ENCODE measurements around the gene VAV1.
"Not testable (repeated sequence)": the region's sequence is repeated elsewhere in the genome, so short reads cannot be mapped to it uniquely, and the experiment has no call there.

VAV1 gene

DNA sequence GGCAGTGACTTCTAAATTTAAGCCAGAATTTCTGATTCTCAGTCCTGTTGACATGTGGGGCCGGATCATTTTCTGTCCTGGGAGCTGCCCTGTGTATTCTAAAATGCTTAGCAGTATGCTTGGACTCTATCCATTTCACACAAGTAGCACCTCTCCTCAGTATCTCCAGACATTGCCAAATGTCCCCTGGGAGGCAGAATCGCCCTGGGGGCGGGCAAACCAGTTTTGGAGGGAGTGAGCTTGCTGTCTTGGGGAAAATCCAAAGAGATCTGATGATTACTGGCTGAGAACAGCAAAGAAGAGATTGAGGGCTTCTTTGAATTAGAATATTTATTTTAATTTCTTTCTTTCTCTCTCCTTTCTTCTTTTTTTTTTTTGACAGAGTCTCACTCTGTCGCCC, 16.4 kb downstream of the VAV1 start:
- no peak for DNase-seq (ENCODE audit: low read depth in 1 of 2, low spot score in 1 of 2)

DNA sequence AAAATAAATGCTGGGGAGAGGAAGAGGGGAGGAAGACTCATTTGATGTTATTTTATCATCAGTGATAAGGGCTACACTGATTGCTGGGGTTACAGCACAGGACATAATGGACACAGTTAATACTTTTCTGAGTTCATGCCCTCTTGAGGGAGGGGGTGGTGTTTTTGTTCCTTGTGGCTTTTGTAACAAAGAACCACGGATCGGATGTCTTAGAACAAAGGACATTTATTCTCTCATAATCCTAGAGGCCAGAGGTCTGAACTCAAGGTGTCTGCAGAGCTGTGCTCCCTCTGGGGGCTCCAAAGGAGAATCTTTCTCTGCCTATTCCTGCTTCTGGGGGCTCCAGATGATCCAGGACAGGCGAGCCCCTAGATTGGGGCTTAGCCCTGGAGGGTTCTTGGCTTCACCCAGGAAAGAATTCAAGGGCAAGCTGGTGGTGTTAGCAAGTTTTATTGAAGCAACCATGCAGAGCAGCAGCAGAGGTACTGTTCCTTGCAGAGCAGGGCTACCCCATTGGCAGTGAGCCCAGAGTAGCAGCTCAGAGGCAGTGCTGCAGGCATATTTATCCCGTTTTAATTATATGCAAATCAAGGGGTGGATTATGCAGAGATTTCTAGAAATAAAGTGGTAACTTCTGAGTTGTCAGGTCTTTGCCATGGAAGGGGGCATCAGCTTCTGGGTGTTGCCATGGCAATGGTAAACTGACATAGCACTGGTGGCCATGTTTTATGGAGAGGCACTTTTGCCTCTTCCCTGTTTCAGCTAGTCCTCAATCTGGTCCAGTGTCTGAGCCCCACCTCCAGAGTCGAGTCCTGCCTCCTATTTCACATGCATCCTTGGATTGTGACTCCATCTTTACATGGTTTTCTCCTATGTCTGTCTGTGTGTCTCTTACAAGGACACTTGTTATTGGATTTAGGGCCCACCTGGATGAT, 18.0 kb downstream of the VAV1 start:
- DNase-seq (ENCODE audit: low read depth in 1 of 2, low spot score in 1 of 2) = no peak

DNA sequence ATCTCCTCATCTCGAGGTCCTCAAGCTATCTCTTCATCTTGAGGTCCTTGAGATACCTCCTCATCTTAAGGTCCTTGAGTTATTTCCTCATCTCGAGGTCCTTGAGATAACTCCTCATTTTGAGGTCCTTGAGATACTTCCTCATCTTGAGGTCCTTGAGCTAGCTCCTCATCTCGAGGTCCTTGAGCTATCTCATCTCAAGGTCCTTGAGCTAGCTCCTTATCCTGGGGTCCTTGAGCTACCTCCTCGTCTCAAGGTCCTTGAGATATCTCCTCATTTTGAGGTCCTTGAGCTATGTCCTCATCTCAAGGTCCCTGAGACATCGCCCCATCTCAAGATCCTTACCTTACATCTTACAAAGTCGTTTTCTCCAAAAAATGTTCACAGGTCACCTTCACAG, 18.7 kb downstream of the VAV1 start:
- DNase-seq (ENCODE audit: low read depth in 1 of 2, low spot score in 1 of 2) = no peak

DNA sequence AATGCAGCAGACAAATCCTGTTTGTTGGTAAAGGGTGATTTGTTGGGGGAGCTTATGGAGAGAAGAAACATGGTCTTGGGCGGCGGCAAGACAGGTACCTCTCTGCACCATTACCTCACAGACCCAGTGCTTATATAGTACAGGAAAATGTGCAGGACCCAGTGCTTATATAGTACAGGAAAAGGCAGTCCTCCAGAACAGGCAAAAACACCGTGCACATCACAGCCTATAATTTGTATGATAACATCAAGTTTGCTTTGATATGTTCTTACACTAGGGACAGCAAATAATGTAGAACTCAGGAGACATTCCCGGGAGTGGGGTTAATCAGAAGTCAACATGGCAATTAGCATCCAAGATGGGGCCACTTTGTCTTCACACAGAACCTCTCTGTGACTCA, 20.9 kb downstream of the VAV1 start:
- DNase-seq (ENCODE audit: low read depth in 1 of 2, low spot score in 1 of 2) = no peak

DNA sequence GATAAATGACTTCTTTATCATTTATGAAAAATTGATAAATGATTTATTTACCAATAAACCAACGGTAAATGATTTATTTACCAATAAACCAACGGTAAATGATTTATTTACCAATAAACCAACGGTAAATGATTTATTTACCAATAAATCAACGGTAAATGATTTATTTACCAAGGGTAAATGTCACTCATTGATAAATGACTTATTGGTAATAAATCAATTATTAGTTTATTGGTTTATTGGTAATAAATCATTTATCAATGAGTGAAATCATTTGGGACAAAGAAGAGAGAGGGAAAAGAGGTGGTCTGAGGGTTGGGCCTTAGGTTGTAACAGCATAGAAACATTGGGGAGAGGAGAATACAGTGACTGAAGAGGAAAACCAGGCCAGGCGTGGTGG, 21.5 kb downstream of the VAV1 start:
- DNase-seq (ENCODE audit: low read depth in 1 of 2, low spot score in 1 of 2) = no peak

DNA sequence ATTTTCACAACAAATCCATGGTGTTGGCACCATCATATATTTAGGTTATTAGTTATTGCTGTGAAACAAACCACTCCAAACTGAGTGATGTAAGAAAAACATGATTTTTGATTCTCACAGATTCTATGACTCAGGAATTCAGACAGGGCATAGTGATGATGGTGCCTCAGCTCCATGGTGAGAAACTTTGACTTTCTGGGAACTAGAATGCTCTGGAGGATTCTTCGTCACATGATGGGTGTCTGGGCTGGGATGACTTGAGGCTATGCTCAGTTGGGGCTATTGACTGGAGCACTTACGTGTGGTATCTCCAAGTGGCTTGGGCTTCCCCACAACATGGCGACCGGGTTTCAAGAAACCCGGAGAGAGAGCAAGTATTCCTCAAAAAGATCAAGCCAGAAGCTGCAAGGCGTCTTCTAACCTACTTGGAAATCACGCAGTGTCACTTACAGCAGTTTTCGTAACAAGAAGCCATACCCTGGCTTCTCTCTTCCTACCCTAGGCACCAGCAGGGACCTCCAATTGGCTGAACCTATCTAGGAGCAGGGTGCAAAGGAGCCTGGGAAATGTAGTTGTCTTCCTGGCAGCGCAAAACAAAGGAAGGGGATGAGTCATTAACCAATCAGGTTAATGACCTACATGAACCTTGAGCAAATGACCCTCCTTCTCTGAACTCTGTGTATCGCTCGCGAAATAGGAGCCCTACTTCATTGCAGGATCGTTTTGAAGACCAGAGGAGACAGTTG, 22.4 kb downstream of the VAV1 start:
- no peak for DNase-seq (ENCODE audit: low read depth in 1 of 2, low spot score in 1 of 2)

DNA sequence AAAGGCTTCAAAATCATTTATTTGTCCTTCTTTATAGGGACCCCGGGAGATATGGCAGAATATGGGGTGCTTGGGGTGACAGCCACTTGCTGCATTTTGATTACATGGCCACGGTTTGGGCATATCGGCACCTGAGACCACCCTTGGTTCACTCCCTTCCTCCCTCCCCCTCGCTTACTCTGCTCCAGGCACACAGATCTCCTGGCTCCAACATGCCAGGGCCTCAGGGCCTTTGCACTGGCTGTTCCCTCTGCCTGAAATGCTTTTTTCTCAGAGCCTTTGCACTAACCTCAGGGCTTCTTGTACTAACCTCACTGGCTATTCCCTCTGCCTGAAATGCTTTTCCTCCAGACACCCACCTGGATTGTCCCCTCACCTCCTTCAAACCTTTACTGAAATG, 23.8 kb downstream of the VAV1 start:
- DNase-seq (ENCODE audit: low read depth in 1 of 2, low spot score in 1 of 2) = no peak

DNA sequence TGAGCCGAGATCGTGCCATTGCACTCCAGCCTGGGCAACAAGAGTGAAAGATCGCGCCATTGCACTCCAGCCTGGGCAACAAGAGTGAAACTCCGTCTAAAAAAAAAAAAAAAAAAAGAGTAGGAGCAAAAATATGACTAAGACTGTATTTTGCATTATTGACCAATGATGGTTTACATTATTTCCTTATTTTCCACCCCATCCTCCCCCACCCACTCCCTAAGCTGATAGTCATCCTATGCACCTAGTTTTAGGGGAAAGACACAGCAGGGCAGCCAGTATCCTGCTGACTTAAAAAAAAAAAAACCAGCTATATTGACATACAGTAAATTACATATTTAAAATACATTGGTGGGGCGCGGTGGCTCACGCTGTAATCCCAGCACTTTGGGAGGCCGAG, 25.1 kb downstream of the VAV1 start:
- DNase-seq (ENCODE audit: low read depth in 1 of 2, low spot score in 1 of 2) = no peak

DNA sequence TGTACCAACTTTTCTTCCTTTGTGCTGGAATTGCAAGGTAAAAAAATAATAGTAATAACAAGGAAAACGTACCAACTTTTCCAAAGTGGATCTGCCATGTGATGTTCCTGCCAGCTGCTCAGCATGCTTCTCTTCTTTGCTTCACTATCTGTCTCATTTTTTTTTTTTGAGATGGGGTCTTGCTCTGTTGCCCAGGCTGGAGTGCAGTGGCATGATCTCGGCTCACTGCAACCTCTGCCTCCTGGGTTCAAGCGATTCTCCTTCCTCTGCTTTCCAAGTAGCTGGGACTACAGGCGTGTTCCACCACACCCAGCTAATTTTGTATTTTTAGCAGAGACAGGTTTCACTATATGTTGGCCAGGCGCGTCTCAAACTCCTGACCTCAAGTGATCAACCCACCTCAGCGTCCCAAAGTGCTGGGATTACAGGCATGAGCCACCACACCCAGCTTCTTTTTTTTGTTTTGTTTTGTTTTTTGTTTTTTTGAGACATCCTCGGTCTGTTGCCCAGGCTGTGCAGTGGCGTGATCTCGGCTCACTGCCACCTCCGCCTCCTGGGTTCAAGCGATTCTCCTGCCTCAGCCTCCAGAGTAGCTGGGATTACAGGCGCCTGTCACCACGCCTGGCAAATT, 27.8 kb downstream of the VAV1 start:
- not testable (repeated sequence) for DNase-seq (ENCODE audit: low read depth in 1 of 2, low spot score in 1 of 2)

DNA sequence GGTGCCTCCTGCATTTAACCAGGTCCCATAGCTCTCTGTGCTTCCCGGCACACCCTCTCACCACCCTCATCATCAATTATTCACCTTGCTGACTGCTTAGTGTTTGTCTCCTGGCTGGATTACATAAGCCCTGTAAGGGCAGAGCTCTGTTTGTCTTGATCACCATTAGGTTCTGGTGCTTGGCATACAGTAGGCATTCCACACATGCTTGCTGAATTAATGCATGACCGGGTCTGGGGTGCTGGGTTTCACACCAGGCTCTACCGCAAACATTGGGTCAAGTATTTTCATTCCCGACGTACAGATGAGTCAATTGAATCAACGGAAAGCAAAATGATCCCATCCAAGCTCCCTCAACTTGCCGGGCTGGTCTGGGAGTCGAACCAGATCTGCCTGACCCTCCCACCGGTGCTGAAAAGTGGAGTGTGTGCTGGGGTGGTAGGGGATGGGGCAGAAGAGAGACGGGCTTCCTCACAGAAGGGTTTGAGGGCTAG, 28.5 kb downstream of the VAV1 start:
- no peak for DNase-seq (ENCODE audit: low read depth in 1 of 2, low spot score in 1 of 2)

DNA sequence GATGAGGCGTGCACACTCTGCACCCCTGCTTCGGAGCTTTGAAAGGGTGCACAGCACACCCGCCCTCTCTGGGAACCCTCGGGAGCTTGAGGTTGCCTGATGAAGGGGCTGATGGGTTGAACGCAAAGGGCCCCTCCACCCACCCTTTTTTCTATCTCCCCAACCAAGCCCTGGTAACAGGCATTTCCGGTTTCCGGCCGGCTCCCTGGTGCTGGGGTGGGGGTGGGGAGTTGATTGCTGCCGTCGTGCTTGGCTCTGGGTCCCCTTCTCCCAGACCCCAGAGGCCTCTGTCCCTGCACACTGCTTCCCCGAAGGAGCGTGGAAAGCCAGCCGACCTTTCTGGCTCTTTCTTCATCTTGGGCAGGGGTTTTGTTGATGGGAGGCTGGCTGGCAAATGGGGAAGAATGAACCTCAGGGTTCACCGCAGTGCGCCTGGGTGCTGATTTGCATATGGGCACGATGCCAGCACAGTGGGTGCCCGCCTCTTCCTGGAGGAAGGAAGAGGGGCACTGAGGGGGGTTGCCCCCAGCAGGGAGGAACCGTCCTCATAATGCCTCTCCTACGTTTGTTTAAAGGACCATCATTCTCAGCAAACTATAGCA, 29.1 kb downstream of the VAV1 start:
- peak; percentile 70 to 76 for DNase-seq (ENCODE audit: low read depth in 1 of 2, low spot score in 1 of 2)

DNA sequence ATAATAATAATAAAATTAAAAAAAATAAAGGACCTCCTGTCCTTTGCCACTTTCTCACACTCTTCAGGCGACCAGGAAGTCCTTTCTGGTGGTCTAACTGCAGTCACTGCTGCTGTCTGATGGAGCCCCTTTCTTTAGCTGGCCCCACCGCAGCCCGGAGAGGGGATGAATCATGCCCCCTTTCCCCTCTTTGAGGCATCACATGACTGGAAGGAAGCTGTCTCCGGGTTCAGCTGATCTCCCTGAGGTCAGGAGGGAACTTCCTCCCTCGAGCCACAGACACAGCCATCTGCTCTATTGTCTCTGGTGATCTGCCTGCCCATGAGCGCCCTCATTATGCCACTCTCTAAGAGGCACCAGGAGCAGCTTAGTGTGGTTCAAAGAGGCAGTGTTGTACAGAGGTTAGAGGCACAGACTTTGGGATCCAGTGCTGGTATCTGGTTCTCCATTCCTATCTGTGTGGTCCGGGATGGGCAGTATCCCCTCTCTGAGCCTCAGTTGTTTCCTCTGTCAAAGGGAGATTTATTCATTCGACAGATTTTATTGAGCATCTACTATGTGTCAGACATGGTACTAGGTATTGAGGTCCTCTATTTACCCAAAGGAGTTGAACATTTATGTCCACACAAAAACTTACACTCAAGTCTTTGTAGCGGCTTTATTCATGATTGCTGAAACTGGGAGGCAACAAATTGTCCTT, 30.0 kb downstream of the VAV1 start:
- peak; percentile 27 to 67 for DNase-seq (ENCODE audit: low read depth in 1 of 2, low spot score in 1 of 2)

DNA sequence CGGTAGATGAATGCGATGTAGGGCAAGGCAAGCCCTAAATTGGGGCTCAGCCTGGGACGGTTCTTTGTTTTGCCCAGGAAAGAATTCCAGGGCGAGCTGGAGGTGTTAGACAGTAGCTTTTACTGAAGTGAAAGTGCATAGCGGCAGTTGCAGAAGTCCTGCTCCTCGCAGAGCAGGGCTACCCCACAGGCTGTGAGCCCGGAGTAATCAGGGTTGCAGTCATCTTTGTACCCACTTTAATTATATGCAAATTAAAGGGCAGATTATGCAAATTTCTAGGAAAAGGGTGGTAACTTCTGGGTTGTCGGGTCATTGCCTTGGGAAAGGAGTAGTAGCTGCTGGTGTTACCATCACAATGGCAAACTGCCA, 30.5 kb downstream of the VAV1 start:
- no peak for DNase-seq (ENCODE audit: low read depth in 1 of 2, low spot score in 1 of 2)

DNA sequence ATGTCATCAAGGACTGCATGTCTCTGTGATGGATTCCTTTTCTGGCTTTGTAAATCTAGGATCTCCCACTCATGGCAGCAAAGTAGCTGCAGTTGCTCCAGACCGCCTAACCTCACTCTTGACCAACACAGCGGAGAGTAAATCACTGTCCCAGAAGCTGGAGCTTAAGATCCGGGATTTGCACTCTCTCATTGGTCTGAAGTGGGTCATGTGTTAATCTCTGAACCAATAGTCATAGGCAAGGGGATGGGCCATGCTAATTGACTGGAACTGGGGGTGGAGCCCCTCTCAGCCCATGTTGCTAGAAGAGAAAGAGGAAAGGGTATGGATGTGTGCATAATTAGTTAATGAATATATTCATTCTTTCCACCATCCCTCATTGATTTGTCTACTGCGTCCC, 34.0 kb downstream of the VAV1 start:
- no peak for DNase-seq (ENCODE audit: low read depth in 1 of 2, low spot score in 1 of 2)

DNA sequence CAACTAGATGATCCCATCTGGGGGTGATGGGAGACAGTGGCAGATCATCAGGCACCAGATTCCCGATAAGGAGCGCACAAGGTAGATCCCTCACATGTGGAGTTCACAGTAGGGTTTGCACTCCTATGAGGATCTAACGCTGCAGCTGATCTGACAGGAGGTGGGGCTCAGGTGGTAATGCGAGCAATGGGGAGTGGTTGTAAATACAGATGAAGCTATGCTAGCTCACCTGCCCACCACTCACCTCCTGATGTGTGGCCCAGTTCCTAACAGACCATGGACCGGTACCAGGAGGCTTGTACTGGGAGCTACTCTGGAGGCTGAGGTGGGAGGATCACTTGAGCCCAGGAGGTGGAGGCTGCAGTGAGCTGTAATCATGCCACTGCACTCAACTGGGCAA, 34.8 kb downstream of the VAV1 start:
- no peak for DNase-seq (ENCODE audit: low read depth in 1 of 2, low spot score in 1 of 2)

DNA sequence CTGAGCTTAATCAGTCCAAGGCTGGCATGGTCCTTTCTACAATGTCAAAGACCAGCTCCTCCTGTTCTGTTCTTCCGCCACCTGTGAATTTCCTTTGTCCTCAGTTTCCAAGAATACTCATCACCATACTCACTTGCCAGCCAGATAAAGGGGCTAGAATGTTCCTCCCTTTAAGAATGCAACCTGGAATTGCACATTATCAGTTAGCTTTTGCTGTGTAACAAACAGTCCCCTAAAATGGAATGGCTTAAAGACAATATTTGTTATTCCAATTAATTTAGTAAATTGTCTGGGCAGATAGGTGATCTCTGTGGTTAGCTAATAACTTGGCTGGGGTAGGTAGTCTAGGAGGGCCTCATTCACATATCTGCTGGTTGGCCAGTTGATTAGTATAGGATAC, 36.0 kb downstream of the VAV1 start:
- DNase-seq (ENCODE audit: low read depth in 1 of 2, low spot score in 1 of 2) = no peak

DNA sequence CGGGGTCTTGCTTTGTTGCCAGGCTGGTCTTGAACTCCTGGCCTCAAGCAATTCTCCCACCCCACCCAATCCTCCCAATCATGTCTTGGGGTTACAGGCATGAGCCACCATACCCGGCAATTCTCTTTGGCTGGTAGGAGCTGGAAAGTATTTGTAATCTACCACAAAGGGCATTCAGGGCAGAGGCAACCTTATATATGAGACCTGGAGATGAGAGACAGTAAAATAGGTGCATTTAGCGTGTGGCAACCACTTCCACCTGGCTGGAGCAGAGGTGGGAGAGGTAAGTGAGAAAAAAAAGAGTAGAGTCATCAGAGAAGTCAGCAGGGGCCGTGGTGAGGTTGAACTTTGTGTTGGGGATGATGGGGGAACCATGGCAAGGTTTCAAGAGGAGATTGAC, 36.8 kb downstream of the VAV1 start:
- no peak for DNase-seq (ENCODE audit: low read depth in 1 of 2, low spot score in 1 of 2)

DNA sequence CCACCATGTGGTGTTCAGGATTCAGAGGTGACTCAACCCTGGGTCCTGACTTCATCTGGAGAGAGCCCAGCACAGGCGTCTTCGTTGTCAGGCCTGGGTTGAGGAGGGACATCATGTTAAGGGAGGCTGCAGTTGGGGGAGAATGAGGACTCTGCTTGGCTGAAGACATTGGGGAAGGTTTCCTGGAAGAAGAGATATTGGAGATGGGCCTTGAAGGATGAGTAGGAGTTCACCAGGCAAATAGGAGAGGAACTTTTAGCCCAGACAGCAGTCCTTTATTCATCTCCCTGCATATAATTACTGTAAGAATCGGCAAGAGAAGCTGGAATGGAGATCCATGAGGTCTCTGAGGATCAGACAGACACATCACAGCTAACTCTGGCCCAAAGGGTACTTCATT, 38.9 kb downstream of the VAV1 start:
- DNase-seq (ENCODE audit: low read depth in 1 of 2, low spot score in 1 of 2) = no peak

DNA sequence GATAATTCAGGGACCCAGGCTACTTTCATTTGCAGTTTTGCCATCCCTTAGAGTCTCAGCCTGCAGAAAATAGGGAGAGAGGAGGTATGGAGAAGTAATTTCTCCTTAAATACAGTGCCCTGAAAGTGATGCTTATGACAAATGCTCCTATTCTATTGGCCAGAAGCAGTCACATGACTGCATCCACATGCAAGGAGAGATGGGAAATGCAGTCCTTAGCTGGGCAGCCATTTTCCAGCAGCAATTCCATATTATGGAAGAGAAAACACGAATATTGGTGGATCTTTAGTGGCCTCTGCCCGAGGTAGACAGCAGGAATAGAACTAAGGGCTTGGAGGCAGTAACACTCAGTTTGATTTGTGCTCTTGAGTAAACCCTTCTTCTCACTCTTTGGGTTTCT, 39.4 kb downstream of the VAV1 start:
- no peak for DNase-seq (ENCODE audit: low read depth in 1 of 2, low spot score in 1 of 2)

DNA sequence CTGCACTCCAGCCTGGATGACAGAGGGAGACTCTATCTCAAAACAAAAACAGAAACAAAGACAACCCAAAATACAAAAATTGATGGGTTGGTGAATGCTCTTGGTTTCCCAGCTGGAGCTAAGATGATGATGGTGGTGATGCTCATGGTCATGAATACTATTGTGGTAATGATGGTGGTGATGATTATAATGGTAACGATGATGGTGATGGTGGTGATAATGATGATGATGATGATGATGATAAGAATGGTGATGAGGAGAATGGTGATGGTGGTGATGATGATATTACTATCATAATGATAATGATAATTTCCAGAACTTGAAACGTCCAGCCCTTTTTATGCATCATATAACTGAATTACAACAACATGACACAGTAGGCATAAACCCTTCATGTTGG, 40.1 kb downstream of the VAV1 start:
- DNase-seq (ENCODE audit: low read depth in 1 of 2, low spot score in 1 of 2) = no peak

DNA sequence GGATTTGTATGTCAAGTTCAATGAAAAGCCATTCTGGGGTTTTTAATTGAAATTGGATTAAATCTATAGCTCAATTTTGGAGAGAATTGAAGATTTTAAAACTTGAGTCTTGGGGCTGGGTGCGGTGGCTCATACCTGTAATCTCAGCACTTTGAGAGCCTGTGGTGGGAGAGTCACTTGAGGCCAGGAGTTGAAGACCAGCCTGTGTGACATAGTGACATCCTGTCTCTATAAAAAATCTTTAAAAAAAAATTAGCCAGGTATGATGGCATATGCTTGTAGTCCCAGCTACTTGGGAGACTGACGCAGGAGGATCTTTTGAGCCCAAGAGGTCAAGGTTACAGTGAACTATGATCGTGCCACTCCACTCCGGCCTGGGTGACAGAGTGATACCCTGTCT, 41.2 kb downstream of the VAV1 start:
- DNase-seq (ENCODE audit: low read depth in 1 of 2, low spot score in 1 of 2) = no peak
